HK-2 (cell line): Measurements from ENCODE around the gene TMEM106B.

Experiments
- DNase-seq: peaks from one replicate; pipeline ENCODE4 v3.0.0-alpha.2; 2018; ENCODE audit not compliant: unreplicated experiment

Gene TMEM106B

GRCh38 chr7:12228024-12228423, 16.9 kb downstream of the TMEM106B start:
- DNase-seq, result no peak

GRCh38 chr7:12229046-12229445, 18.0 kb downstream of the TMEM106B start:
- DNase-seq, result no peak

- no peak for DNase-seq
Measured at GRCh38 chr7:12231097-12231496, 20.0 kb downstream of the TMEM106B start.

- DNase-seq, result no peak
Measured at GRCh38 chr7:12233175-12233574, 22.1 kb downstream of the TMEM106B start.

- DNase-seq, result no peak
Measured at GRCh38 chr7:12234334-12234865, 23.3 kb downstream of the TMEM106B start.

GRCh38 chr7:12235970-12236369, 24.9 kb downstream of the TMEM106B start:
- DNase-seq, result no peak

- DNase-seq, result no peak
Measured at GRCh38 chr7:12237007-12237406, 25.9 kb downstream of the TMEM106B start.

- no peak for DNase-seq
Measured at GRCh38 chr7:12239806-12240205, 28.7 kb downstream of the TMEM106B start.

- DNase-seq, result peak; percentile 3
Measured at GRCh38 chr7:12244129-12244528, 33.0 kb downstream of the TMEM106B start.

- DNase-seq, result no peak
Measured at GRCh38 chr7:12244694-12245093, 33.6 kb downstream of the TMEM106B start.

- DNase-seq, result no peak
Measured at GRCh38 chr7:12249706-12250105, 38.6 kb downstream of the TMEM106B start.

- no peak for DNase-seq
Measured at GRCh38 chr7:12250232-12250631, 39.1 kb downstream of the TMEM106B start.

- no peak for DNase-seq
Measured at GRCh38 chr7:12256090-12256489, 45.0 kb downstream of the TMEM106B start.

GRCh38 chr7:12257582-12257981, 46.5 kb downstream of the TMEM106B start:
- DNase-seq, result no peak

GRCh38 chr7:12258074-12258473, 47.0 kb downstream of the TMEM106B start:
- DNase-seq, result no peak

- DNase-seq, result no peak
Measured at GRCh38 chr7:12267542-12267941, 56.4 kb downstream of the TMEM106B start.

GRCh38 chr7:12269100-12269895, 58.2 kb downstream of the TMEM106B start:
- no peak for DNase-seq

GRCh38 chr7:12281038-12281437, 69.9 kb downstream of the TMEM106B start:
- DNase-seq, result no peak

GRCh38 chr7:12287901-12288300, 76.8 kb downstream of the TMEM106B start:
- DNase-seq, result no peak

GRCh38 chr7:12289996-12290395, 78.9 kb downstream of the TMEM106B start:
- DNase-seq, result no peak

GRCh38 chr7:12290761-12291160, 79.7 kb downstream of the TMEM106B start:
- DNase-seq, result no peak

- no peak for DNase-seq
Measured at GRCh38 chr7:12291870-12292269, 80.8 kb downstream of the TMEM106B start.
